ENCODE data around the gene KLHL10. TPM values are rescaled to one million over a fixed set of nuclear protein-coding genes. Genes with fewer than 3 reads are reported as not detected.
"Not testable (repeated sequence)": the region's sequence is repeated elsewhere in the genome, so short reads cannot be mapped to it uniquely, and the experiment has no call there.

The KLHL10 gene
- total and polyA plus RNA-seq, 3 experiments from 2014 or later, result 0.24 TPM; not detected in 2

- no peaks in the 10 kb centered on the region for H3K9me3 Mint-ChIP-seq
- Histone ChIP-seq H3K27ac (ENCODE audit: low read depth, low read length) (no peak overlapping the region), H3K27me3 (ENCODE audit: insufficient read depth, low read length, poor library complexity, severe bottlenecking) (no peaks in the 10 kb centered on the region), H3K4me1 (ENCODE audit: insufficient read depth, low read length) (peaks cover 10% of the 10 kb centered on the region), H3K4me3 (ENCODE audit: low read length) (no peak overlapping the region), H3K9me3 (ENCODE audit: low read length) (no peaks in the 10 kb centered on the region), H3K36me3 (ENCODE audit: insufficient read depth, low read length) (peaks cover 23% of the 10 kb centered on the region)
- no peaks in the 10 kb centered on the region for H3K27me3 Mint-ChIP-seq
- H3K4me1 Mint-ChIP-seq, result peaks cover 5 to 11% (median 11%) of the 10 kb centered on the region in 3 donors
- POLR2A ChIA-PET, result interaction anchor here (0.6 kb wide), 1 partner anchor 98 kb away, joined by 4 read pairs; the partner anchor contains the start of gene CNP
- peaks cover 0 to 65% (median 7%) of the 10 kb centered on the region in 3 donors for H3K36me3 Mint-ChIP-seq
- DNase-seq, result no peak
- CTCF ChIA-PET, result interaction anchor here (0.6 kb wide), 1 partner anchor 18 kb away, joined by 3 read pairs; no protein-coding TSS in a partner anchor
- peak overlapping the region in 1 of 8 donors; percentile 68 for H3K27ac Mint-ChIP-seq
- peak overlapping the region in 2 of 7 donors; percentile 46 to 72 for H3K4me3 Mint-ChIP-seq
Measured at GRCh38 chr17:41868568-41868967, 30.9 kb downstream of the KLHL10 start.

GRCh38 chr17:41869426-41869825, 31.8 kb downstream of the KLHL10 start:
- Histone ChIP-seq H3K4me3 (ENCODE audit: low read length) (no peak overlapping the region), H3K27me3 (ENCODE audit: insufficient read depth, low read length, poor library complexity, severe bottlenecking) (no peaks in the 10 kb centered on the region), H3K4me1 (ENCODE audit: insufficient read depth, low read length) (peaks cover 2% of the 10 kb centered on the region), H3K36me3 (ENCODE audit: insufficient read depth, low read length) (peaks cover 27% of the 10 kb centered on the region), H3K9me3 (ENCODE audit: low read length) (no peaks in the 10 kb centered on the region), H3K27ac (ENCODE audit: low read depth, low read length) (no peak overlapping the region)
- H3K27ac Mint-ChIP-seq, result peak overlapping the region in 1 of 8 donors; percentile 47
- H3K9me3 Mint-ChIP-seq, result no peaks in the 10 kb centered on the region
- peaks cover 5 to 11% (median 11%) of the 10 kb centered on the region in 3 donors for H3K4me1 Mint-ChIP-seq
- POLR2A ChIA-PET, result interaction anchor here (0.6 kb wide), 1 partner anchor 21 kb away, joined by 3 read pairs; no protein-coding TSS in a partner anchor
- CTCF ChIA-PET, result no interaction called here
- H3K4me3 Mint-ChIP-seq, result peak overlapping the region in 1 of 7 donors; percentile 72
- DNase-seq, result no peak
- H3K36me3 Mint-ChIP-seq, result peaks cover 0 to 71% (median 7%) of the 10 kb centered on the region in 3 donors
- H3K27me3 Mint-ChIP-seq, result no peaks in the 10 kb centered on the region

- Histone ChIP-seq H3K4me3 (ENCODE audit: low read length) (no peak overlapping the region), H3K4me1 (ENCODE audit: insufficient read depth, low read length) (no peaks in the 10 kb centered on the region), H3K36me3 (ENCODE audit: insufficient read depth, low read length) (peaks cover 27% of the 10 kb centered on the region), H3K27me3 (ENCODE audit: insufficient read depth, low read length, poor library complexity, severe bottlenecking) (no peaks in the 10 kb centered on the region), H3K27ac (ENCODE audit: low read depth, low read length) (no peak overlapping the region), H3K9me3 (ENCODE audit: low read length) (no peaks in the 10 kb centered on the region)
- no peak for DNase-seq
- peaks cover 5 to 11% (median 11%) of the 10 kb centered on the region in 3 donors for H3K4me1 Mint-ChIP-seq
- H3K27ac Mint-ChIP-seq, result peak overlapping the region in 3 of 8 donors; percentile 18 to 38 (median 35)
- ChIA-PET CTCF (no interaction called here), POLR2A (interaction anchor here (0.6 kb wide), 1 partner anchor 20 kb away, joined by 3 read pairs; no protein-coding TSS in a partner anchor)
- H3K36me3 Mint-ChIP-seq, result peaks cover 0 to 76% (median 7%) of the 10 kb centered on the region in 3 donors
- H3K4me3 Mint-ChIP-seq, result no peak overlapping the region
- H3K27me3 Mint-ChIP-seq, result no peaks in the 10 kb centered on the region
- H3K9me3 Mint-ChIP-seq, result no peaks in the 10 kb centered on the region
Measured at GRCh38 chr17:41870097-41870496, 32.5 kb downstream of the KLHL10 start.

- peaks cover 0 to 74% (median 7%) of the 10 kb centered on the region in 3 donors for H3K36me3 Mint-ChIP-seq
- no peak overlapping the region for H3K27ac ChIP-seq (ENCODE audit: low read depth, low read length)
- DNase-seq, result no peak
- peak overlapping the region in 2 of 7 donors; percentile 3 to 27 for H3K4me3 Mint-ChIP-seq
- H3K27ac Mint-ChIP-seq, result peak overlapping the region in 2 of 8 donors; percentile 55 to 69
- H3K4me1 Mint-ChIP-seq, result peaks cover 2 to 8% (median 6%) of the 10 kb centered on the region in 3 donors
- H3K9me3 ChIP-seq (ENCODE audit: low read length), result no peaks in the 10 kb centered on the region
- no peaks in the 10 kb centered on the region for H3K9me3 Mint-ChIP-seq
- no peaks in the 10 kb centered on the region for H3K4me1 ChIP-seq (ENCODE audit: insufficient read depth, low read length)
- ChIA-PET CTCF (interaction anchor here (0.9 kb wide), 1 partner anchor 69 kb away, joined by 3 read pairs; no protein-coding TSS in a partner anchor), POLR2A (no interaction called here)
- no peak overlapping the region for H3K4me3 ChIP-seq (ENCODE audit: low read length)
- no peaks in the 10 kb centered on the region for H3K27me3 ChIP-seq (ENCODE audit: insufficient read depth, low read length, poor library complexity, severe bottlenecking)
- peaks cover 27% of the 10 kb centered on the region for H3K36me3 ChIP-seq (ENCODE audit: insufficient read depth, low read length)
- H3K27me3 Mint-ChIP-seq, result no peaks in the 10 kb centered on the region
Measured at GRCh38 chr17:41870627-41871026, 33.0 kb downstream of the KLHL10 start.

- CTCF ChIA-PET, result interaction anchor here (0.7 kb wide), 1 partner anchor 94 kb away, joined by 3 read pairs; no protein-coding TSS in a partner anchor
- H3K27ac Mint-ChIP-seq, result peak overlapping the region in 1 of 8 donors; percentile 17
- POLR2A ChIA-PET, result no interaction called here
Measured at GRCh38 chr17:41871789-41872188, 34.2 kb downstream of the KLHL10 start.

GRCh38 chr17:41873559-41874292, 36.1 kb downstream of the KLHL10 start:
- no peaks in the 10 kb centered on the region for H3K4me1 ChIP-seq (ENCODE audit: insufficient read depth, low read length)
- no peak overlapping the region for H3K27ac ChIP-seq (ENCODE audit: low read depth, low read length)
- no peaks in the 10 kb centered on the region for H3K9me3 Mint-ChIP-seq
- H3K9me3 ChIP-seq (ENCODE audit: low read length), result no peaks in the 10 kb centered on the region
- no peak overlapping the region for H3K4me3 ChIP-seq (ENCODE audit: low read length)
- no peaks in the 10 kb centered on the region for H3K27me3 ChIP-seq (ENCODE audit: insufficient read depth, low read length, poor library complexity, severe bottlenecking)
- no peak overlapping the region for H3K4me3 Mint-ChIP-seq
- peaks cover 0 to 2% of the 10 kb centered on the region in 2 donors for H3K27me3 Mint-ChIP-seq
- no peak overlapping the region for H3K27ac Mint-ChIP-seq
- DNase-seq, result no peak
- POLR2A ChIA-PET, result no interaction called here
- H3K36me3 ChIP-seq (ENCODE audit: insufficient read depth, low read length), result peaks cover 35% of the 10 kb centered on the region
- H3K4me1 Mint-ChIP-seq, result peaks cover 0 to under 1% (median 0%) of the 10 kb centered on the region in 3 donors
- H3K36me3 Mint-ChIP-seq, result peaks cover 0 to 83% (median 15%) of the 10 kb centered on the region in 3 donors
- CTCF ChIA-PET, result no interaction called here

More at GRCh38 chr17:41871789-41872188, 34.2 kb downstream of the KLHL10 start:
- Mint-ChIP-seq H3K4me3 (peak overlapping the region in 1 of 7 donors; percentile 24), H3K9me3 (no peaks in the 10 kb centered on the region), H3K36me3 (peaks cover 0 to 80% (median 7%) of the 10 kb centered on the region in 3 donors), H3K27me3 (no peaks in the 10 kb centered on the region), H3K4me1 (peaks cover 1 to 7% (median 6%) of the 10 kb centered on the region in 3 donors)
- Histone ChIP-seq H3K4me3 (ENCODE audit: low read length) (no peak overlapping the region), H3K27ac (ENCODE audit: low read depth, low read length) (no peak overlapping the region), H3K36me3 (ENCODE audit: insufficient read depth, low read length) (peaks cover 27% of the 10 kb centered on the region), H3K9me3 (ENCODE audit: low read length) (no peaks in the 10 kb centered on the region), H3K27me3 (ENCODE audit: insufficient read depth, low read length, poor library complexity, severe bottlenecking) (no peaks in the 10 kb centered on the region), H3K4me1 (ENCODE audit: insufficient read depth, low read length) (no peaks in the 10 kb centered on the region)
- no peak for DNase-seq

- CTCF ChIA-PET, POLR2A ChIA-PET: not testable (repeated sequence)
Measured at GRCh38 chr17:41874293-41874670, 36.7 kb downstream of the KLHL10 start.

GRCh38 chr17:41880130-41880529, 42.5 kb downstream of the KLHL10 start:
- Mint-ChIP-seq H3K9me3 (no peaks in the 10 kb centered on the region), H3K4me1 (peaks cover 0 to 5% (median 0%) of the 10 kb centered on the region in 3 donors), H3K27ac (peak overlapping the region in 1 of 8 donors; percentile 78), H3K36me3 (peaks cover 8 to 78% (median 23%) of the 10 kb centered on the region in 3 donors), H3K27me3 (peaks cover 0 to 2% of the 10 kb centered on the region in 2 donors), H3K4me3 (no peak overlapping the region)
- Histone ChIP-seq H3K36me3 (ENCODE audit: insufficient read depth, low read length) (peaks cover 33% of the 10 kb centered on the region), H3K27ac (ENCODE audit: low read depth, low read length) (no peak overlapping the region), H3K4me1 (ENCODE audit: insufficient read depth, low read length) (no peaks in the 10 kb centered on the region), H3K27me3 (ENCODE audit: insufficient read depth, low read length, poor library complexity, severe bottlenecking) (no peaks in the 10 kb centered on the region), H3K4me3 (ENCODE audit: low read length) (no peak overlapping the region), H3K9me3 (ENCODE audit: low read length) (no peaks in the 10 kb centered on the region)
- ChIA-PET CTCF (interaction anchor here (1.1 kb wide), 1 partner anchor 69 kb away, joined by 3 read pairs; the partner anchor contains the start of gene P3H4), POLR2A (no interaction called here)
- DNase-seq, result no peak

More at GRCh38 chr17:41874293-41874670, 36.7 kb downstream of the KLHL10 start:
- not testable (repeated sequence) for H3K4me1 ChIP-seq (ENCODE audit: insufficient read depth, low read length); H3K9me3 ChIP-seq (ENCODE audit: low read length); H3K27ac Mint-ChIP-seq; H3K27me3 Mint-ChIP-seq; H3K27ac ChIP-seq (ENCODE audit: low read depth, low read length); H3K4me3 ChIP-seq (ENCODE audit: low read length); H3K4me3 Mint-ChIP-seq; H3K4me1 Mint-ChIP-seq; H3K9me3 Mint-ChIP-seq; H3K27me3 ChIP-seq (ENCODE audit: insufficient read depth, low read length, poor library complexity, severe bottlenecking)
- H3K36me3 Mint-ChIP-seq, result peaks cover 0 to 80% (median 15%) of the 10 kb centered on the region in 3 donors
- peaks cover 38% of the 10 kb centered on the region for H3K36me3 ChIP-seq (ENCODE audit: insufficient read depth, low read length)
- peak in 1 of 5 donors; percentile 15 for DNase-seq
